Panc1 (cell line): ENCODE data around the gene RNF212.

Source experiments
- SIN3A ChIP-seq: IDR thresholded peaks from 2 replicates; pipeline ENCODE4 v1.6.1; 2012; ENCODE audit warnings: low read depth, mild to moderate bottlenecking, low read length, moderate library complexity, borderline replicate concordance; ENCODE audit not compliant: insufficient read depth
- TF ChIP-seq, protein P1 (sequence below): fragments of 450-650 bp; IDR thresholded peaks from 2 replicates; pipeline ENCODE4 v1.5.1; 2017; ENCODE audit warnings: mild to moderate bottlenecking

DNA sequence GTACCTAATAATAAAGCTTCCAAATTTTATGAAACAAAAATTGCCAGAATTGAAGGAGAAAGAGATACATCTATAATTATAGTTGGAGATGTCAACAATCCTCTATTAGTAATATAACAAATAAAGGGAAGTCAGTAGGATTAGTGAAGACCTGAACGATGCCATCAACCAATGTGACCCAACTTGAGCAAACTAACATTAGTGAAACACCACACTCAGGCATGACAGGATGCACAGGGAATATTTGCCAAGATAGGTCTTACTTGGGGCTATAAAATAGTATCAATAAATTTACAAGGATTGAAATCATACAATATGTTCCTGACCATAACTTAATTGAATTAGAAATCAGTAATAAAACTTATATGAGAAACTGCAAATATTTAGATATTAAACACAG, 47.0 kb upstream of the RNF212 start:
- TF ChIP-seq, protein P1, sequence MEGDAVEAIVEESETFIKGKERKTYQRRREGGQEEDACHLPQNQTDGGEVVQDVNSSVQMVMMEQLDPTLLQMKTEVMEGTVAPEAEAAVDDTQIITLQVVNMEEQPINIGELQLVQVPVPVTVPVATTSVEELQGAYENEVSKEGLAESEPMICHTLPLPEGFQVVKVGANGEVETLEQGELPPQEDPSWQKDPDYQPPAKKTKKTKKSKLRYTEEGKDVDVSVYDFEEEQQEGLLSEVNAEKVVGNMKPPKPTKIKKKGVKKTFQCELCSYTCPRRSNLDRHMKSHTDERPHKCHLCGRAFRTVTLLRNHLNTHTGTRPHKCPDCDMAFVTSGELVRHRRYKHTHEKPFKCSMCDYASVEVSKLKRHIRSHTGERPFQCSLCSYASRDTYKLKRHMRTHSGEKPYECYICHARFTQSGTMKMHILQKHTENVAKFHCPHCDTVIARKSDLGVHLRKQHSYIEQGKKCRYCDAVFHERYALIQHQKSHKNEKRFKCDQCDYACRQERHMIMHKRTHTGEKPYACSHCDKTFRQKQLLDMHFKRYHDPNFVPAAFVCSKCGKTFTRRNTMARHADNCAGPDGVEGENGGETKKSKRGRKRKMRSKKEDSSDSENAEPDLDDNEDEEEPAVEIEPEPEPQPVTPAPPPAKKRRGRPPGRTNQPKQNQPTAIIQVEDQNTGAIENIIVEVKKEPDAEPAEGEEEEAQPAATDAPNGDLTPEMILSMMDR, result no peak
- no peak for TF ChIP-seq SIN3A
